Superior temporal gyrus (tissue), 1 donor: Measurements from ENCODE around the gene LGALS8.

Source experiments
- DNase-seq: peaks from one replicate; pipeline ENCODE4 v3.0.0-alpha.2; 2016; ENCODE audit errors: extremely low spot score

The LGALS8 gene

DNA sequence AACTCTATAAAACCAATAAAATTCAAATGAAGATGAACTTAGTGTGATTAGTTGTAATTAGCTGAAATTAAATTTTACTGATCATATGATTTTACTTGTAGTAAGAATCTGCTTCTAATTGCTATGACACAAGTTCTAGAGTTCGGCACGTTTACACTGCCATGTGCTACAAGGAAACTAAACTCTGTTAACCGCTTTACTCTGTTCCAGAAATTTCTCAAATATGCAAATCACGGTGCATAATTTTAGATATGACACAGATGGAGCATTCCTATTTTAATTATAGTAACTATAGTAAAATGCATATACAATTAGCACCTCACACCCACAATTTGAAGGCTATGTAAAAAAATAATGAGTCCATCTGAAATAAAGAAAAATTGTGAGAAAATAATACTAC, 65.7 kb downstream of the LGALS8 start:
- no peak for DNase-seq

DNA sequence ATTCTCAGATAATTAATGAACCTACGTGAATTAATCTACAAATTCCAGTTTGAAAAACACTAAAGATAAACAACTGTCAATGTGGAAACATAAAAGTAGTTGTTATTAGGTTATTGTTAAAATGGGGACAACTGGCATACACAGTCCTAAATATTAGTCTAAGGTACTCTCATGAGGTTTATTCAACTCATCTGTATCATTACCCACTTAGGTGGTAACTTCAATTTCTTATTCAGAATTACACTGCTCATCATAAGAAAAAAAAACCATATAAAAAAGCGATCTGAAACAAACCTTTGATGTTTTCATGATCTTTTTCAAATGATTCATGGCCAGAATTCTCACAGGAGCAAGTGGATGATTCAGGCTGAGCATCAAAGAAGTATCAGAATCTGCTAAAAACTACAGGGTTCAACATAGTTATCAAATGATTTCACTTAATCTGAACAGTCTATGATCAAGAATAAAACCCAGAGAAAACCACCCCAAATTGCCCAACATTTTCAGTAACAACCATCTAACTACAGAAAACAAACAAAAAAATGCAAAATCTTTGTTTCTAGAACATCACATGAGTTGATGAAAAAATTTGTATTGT, 66.9 kb downstream of the LGALS8 start:
- no peak for DNase-seq

DNA sequence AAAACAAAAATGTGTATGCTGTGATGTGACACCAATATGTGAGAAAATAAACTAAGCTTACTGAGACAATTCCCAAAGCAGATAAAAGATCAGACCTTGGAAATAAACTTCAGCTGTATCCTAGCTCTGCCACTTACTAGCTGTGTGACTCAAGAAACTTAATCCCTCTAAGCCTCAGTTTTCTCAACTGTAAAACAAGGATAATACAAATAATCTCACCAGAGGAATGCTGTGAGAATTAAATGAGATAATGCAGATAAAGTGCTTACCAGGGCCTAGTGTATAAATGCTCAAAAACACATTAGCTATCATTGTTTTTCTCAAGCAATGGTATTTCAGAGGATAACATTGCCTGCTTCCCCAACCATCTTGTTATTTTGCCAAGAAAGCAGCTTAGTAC, 78.4 kb downstream of the LGALS8 start:
- DNase-seq: no peak
